Sciatic nerve (tissue), 2 donors: ENCODE data around the gene CD34. TPM values are rescaled to one million over a fixed set of nuclear protein-coding genes. Genes with fewer than 3 reads are reported as not detected.

ENCODE experiments used
- ATAC-seq: fragments of 200-7000 bp; cut with Tn5 transposase; one replicate; pipeline ENCODE4 v1.9.1; 2020; ENCODE audit warnings: mild to moderate bottlenecking, moderate library complexity
- DNase-seq: peaks from one replicate; pipeline ENCODE4 v3.0.0-alpha.2; 2020; ENCODE audit warnings: low spot score
- intact Hi-C: fragments of 100-400 bp; cut with DNase I; formaldehyde crosslinking; loops from one replicate; pipeline ENCODE4 v1.14.2; 2022
- total RNA-seq: library from RNA; stranded (reverse); fragmentation: NEBNext Ultra II Directional; extraction: Animal tissue kit (Norgen Biotek cat#: 25700); gene quantifications from one replicate; pipeline ENCODE4 v1.2.1, GENCODE V29; 2021
- donor health status: DM: no; HTN: no; CAD: no.
- donor health status: DM: no; HTN: no; CAD: no.

CD34 gene
- total RNA-seq, 1 donor from 2014 or later: 103 TPM

DNA sequence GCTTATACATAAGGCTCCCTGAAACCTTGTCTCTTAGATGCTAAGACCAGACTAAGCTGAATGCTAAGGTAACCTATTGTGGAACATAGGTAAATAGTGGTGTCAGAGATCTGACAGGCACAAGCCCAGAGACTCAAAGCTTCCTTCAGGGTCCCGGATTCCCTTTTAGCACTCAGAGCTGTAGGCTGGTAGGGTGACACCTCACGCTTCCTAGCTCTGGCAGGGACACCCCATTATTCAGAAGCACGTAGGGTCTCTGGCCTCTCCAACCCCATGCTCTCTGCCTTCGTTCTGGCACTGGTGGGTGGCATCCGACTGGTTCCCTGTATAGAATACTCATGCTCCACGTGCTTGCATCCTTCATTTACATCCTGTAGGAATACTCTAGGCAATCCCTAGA lies 68.4 kb downstream of the CD34 start:
- ATAC-seq: no peak
- intact Hi-C loops: no loop called here

DNA sequence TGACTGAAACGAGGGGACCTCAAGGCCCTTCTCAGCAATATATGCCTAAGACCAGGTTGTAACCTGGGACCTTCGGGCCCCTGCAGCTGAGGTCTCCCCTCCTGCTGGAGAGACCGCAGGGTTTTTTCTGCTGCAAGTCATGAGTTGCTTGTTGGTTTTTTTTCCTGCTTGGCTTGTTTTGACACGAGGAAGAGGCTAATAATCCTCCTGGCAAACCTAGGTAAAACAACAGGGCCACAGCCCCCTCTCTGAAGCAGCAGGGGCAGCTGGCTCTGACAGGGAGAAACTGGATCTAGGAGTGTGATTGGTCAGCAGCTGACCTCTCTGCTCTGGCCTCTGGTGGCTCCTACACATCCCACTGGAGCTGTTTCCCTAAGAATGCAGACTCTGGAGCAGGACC lies 69.0 kb downstream of the CD34 start:
- no peak for ATAC-seq
- DNase-seq: no peak
- intact Hi-C loops: no loop called here

More for the DNA sequence above, 68.4 kb downstream of the CD34 start:
- no peak for DNase-seq

DNA sequence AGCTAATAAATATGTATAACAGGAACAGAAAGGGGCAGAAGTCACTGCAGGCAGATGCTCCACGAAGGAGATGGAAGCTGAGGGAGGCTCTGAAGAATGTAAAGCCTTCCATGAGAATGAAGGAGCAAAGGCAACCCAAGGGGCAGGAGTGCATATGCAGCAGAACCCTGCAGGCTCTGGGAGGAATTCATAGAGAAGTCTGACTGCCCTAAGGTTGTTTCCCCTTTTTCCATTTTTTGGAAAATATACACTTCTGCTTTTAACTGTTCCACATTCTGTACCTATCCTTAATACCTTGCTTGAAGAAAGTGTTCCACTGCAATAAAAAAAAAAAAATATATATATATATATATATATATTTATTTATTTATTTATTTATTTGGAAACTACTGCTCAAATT lies 69.6 kb downstream of the CD34 start:
- intact Hi-C loops: no loop called here
- ATAC-seq: no peak
- no peak for DNase-seq

DNA sequence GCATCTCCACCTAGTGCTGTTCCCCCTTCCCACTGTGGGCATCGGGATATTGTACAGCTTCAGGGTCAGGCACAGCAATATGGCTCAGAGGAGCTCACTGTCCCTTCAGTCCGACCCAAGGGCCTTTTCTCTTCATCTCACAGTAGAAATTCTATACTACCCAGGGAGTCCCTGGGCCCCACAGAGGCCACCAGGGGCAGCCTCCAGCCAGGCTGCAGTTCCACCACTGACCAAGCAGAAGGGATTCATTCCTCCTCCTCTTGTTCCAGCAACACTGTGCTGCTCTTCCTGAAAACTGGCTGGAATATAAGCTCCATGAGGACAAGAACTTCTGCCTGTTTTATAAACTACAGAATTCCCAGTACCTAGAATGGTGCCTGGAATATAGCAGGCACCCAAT lies 70.5 kb downstream of the CD34 start:
- intact Hi-C loops: no loop called here
- ATAC-seq (no peak), DNase-seq (no peak)

DNA sequence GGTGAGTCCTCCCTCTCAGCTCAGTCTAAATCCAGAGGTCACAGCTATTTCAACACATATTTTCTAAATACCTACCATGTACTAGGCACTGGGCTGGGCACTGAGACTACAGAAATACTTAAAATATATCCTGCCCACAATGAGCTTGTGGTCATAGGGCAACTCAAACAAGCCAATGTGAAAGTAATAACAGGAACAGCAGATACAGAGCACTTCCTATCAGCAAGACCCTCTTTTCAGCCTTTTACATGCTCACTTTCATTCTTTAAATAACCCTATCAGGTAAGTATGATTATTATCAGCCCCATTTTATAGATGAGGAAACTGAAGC lies 71.9 kb downstream of the CD34 start:
- DNase-seq (no peak), ATAC-seq (no peak)
- intact Hi-C loops: no loop called here

DNA sequence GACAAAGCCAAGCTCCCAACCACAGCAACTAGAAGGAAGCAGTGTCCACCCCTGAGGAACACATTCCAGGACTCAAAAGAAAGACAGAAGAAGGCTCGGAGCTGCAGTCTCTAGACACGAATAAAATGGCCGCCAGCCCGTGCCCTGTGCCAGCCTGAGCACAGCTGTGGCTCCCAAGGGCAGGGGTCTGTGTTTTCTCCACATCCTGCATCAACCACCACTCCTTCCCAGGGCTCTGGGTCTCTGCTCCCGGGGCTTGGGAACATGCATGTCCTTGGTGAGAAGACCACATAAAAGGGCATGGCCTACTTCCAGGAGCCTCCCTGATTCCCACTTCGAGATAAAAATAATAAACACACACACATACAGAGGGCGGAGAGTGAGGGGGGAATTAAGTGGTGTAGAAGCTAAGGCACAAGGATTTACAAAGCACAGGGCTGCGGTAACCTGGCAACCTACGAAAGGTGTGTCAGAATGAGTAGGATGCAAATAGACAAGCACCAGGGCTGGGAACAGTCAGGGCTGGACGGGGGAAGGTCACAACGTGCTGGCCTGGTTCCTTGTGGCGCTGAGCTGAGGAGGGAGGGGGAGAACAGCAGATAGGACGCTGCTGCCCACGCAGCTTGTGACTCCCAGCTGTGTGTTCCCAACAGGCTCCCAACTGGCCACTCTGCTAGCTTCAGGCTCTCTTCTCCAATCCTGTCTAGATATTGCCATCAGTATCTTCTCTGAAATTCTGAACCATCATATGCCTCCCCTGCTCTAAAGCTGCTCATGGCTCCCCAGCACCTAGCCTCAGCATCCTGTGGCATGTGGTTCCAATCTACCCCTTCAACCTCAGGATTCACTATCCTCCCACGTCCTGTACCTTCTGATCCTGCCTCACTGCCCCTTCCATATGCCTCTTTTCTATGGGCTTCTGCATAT lies 72.5 kb downstream of the CD34 start:
- DNase-seq (no peak), ATAC-seq (peak; percentile 86)
- intact Hi-C loops: no loop called here

DNA sequence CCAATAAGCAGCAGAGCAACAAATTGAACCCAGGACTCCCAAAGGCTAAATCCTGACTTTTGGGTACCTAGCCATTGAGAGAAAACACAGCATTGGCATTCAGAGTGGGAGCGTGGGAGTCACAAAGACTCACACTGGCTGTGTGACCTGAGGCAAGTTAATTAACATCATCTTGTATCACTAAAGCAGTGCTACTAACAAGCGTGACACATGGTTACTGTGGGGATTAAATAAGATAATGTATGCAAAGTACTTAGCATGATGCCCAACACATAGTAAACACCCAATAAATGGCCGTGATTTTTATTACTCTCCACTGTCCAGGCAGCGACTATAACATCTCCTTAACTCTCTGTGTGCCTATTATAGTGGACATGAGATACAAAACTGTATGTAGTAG lies 73.3 kb downstream of the CD34 start:
- intact Hi-C loops: no loop called here
- ATAC-seq (no peak), DNase-seq (no peak)

DNA sequence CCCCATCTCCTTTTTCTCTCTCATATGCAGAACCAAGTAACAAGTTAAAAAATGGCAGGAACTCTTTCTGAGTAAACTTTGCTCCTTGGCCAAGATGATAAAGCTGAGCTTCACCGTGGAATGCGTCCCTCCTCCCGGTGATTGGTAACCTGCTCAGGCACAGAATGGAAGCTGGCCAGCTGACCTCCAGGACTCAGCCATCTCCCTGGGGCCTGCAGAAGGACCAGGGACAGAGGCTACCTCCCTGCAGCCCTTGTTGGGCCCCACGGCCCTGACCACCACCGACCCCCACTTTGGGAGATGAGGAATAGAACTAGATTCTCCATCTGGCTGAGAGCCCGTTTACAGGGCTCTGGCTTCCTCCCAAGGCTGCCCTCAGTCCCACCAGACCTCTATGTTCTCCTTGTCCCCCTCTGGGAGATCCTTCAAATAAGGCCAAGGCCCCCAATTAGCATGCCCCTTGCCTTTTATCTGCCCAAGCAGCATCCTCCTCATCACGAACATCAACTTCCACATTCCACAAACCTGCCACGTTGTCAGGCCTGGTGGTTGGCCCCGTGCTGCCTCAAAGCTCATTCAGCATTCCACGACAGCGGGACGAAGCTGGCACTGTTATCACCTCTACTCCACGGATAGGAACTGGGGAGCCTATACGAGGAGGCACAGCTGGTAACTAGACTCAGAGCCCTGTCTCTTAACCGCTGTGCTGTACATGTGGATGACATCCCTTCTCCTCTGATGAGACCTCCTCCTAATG lies 74.2 kb downstream of the CD34 start:
- DNase-seq: no peak
- intact Hi-C loops: no loop called here
- no peak for ATAC-seq

DNA sequence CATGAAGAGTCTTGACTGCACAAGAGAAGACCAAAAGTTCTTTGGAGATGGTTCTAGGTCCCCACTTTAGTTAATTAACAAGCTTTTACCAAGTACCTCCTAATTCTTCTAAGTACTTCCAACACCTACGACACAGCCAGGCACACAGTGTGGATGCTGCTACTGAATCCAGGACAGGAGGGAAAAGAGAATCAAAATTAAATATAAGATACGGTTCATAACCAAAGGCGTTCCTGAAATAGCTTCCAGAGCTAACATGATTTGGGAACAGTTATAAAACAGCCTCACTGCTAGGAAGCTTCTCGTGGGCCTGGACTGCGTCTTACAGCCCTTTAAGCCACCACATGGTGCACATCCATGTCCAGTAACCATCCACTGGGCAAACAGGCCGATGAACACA lies 75.0 kb downstream of the CD34 start:
- no peak for DNase-seq
- no peak for ATAC-seq
- intact Hi-C loops: no loop called here

DNA sequence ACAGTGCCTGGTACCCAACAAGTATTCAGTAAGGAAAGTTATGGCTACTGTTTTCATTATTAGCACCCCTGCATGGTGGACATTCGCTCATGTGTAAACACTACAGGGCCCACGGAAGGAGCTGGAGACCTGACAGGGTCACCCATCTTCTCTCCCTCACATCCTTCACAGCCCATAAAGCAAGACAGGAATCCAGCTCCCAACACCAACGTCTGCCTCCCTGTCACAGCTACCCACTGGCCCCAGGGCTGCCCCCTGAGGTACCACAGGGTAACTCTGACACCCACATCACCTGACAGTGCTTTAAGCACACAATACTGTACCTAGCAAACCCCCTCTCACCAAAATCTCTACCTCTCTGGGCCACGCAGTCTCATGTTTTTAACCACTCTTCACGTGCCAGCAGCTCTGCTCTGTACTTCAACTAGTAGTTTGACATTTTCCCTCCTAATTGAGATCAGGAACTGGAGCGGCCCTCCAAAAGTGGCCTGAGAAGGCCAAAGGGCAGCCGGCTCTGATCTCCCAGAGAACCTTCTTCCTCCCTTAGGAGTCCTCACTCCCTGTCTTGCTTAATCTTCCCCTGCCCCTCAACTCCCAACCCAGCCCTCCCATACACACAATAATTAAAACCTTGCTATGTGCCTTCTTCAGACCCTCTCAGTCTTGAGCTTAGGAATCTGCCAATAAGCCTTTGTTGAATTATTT lies 76.8 kb downstream of the CD34 start:
- ATAC-seq (no peak), DNase-seq (peak; percentile 38)
- intact Hi-C loops: loop anchor here (5.0 kb wide), 1 partner anchor 33 kb away; no protein-coding TSS in a partner anchor

DNA sequence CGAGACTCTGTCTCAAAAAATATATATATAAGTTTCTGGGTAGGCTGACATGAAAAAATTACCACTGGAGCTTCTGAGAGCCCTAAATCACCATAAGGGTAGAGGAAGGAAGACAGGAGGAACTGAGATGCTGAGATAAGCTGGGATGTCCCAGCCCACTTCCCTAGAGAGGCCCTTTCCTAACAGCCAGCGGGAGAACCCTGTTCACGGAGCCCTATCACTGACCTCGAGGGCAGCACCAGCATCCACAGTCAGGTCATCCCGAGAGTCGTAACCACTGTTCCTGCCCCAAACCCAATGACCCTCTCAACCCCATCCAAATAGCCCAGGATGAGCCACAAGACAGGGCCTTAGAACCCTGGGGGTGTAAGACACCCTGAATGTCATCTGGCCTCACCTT lies 77.5 kb downstream of the CD34 start:
- ATAC-seq: no peak
- intact Hi-C loops: loop anchor here (5.0 kb wide), 1 partner anchor 34 kb away; no protein-coding TSS in a partner anchor
- DNase-seq: peak; percentile 18

DNA sequence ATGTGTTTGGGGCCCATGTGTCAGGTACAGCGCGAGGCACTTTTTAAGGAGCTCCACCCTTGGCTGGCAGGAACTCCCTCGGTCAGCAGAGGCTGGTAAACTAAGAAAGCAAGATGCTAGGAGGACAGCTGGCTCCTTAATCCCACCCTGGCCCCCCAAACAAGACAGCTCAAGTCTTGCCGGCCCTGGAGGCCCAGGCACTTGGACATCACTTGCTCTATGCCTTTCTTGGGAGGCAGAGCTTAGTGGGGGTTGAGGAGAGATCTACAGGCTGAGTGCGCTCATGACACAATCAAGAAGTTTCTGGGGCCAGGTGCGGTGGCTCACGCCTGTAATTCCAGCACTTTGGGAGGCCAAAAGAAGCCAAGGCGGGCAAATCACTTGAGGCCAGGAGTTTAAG lies 78.1 kb downstream of the CD34 start:
- intact Hi-C loops: loop anchor here (5.0 kb wide), 1 partner anchor 35 kb away; no protein-coding TSS in a partner anchor

DNA sequence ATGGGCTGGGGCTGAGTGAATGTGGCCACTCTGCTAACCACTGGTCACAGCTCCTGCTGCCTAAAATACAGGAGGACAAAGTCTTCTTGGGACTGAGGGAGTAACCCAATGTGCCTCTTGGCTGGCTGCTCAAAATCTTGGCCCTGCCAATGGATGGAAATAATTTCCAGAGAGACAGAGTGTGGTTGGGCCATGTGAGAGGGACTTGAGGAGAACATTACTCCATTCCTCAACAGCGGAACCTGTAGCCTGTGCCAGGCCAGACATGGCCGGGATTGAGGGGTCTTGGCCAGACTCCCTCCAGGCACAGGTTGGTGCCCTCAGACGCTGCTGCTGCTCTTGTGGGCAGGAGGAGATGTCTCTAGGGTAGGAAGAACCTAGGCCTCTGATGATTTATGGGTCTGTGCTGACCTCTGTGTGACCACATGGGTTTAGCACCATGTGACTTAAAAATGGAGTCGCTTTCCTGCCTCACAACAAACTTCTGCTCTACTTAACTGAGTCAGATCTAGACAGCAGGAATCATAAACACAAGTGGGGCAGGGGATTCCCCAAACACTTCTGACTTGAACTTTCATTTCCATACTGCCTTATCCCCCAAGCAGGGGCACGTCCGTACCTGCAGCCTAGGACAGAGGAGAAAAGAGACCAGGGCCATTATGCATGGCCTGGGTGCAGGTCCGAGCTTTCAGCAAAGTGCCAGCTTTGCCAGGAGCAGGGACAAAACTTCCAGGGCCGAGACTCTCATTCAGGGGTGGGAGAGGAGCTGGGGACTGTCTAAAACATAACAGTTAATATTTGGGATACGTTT lies 79.2 kb downstream of the CD34 start:
- DNase-seq: no peak
- intact Hi-C loops: loop anchor here (5.0 kb wide), 1 partner anchor 36 kb away; no protein-coding TSS in a partner anchor

More for the DNA sequence above, 78.1 kb downstream of the CD34 start:
- ATAC-seq (no peak), DNase-seq (no peak)

More for the DNA sequence above, 79.2 kb downstream of the CD34 start:
- peak; percentile 40 for ATAC-seq

Other genes starting within 250 kb of the CD34 start
- 186 TPM for gene CD46, start 159.1 kb downstream of the CD34 start, total RNA-seq